Peyer's patch (tissue), 4 donors: Measurements from ENCODE around the gene BPIFA1. TPM values are rescaled to one million over a fixed set of nuclear protein-coding genes. Genes with fewer than 3 reads are reported as not detected.
A peak's percentile ranks its signal among the peaks of the same experiment; 100 is the strongest.

Source experiments
- DNase-seq, 3 donors: peaks; one replicate each; pipeline ENCODE4 v3.0.0-alpha.2; 2017 to 2019
- H3K27ac ChIP-seq, 4 donors: fragments of 200-600 bp; sonication (generic); one replicate each; pipeline ENCODE4 v1.5.1; 2016 to 2019
- H3K27me3 ChIP-seq, 2 donors: fragments of 200-600 bp; sonication (generic); one replicate each; pipeline ENCODE4 v1.5.1; 2019
- H3K36me3 ChIP-seq, 3 donors: fragments of 200-600 bp; sonication (generic); one replicate each; pipeline ENCODE4 v1.5.1; 2016 to 2019
- H3K4me1 ChIP-seq, 4 donors: fragments of 200-600 bp; sonication (generic); one replicate each; pipeline ENCODE4 v1.5.1; 2016 to 2019
- H3K4me3 ChIP-seq, 4 donors: fragments of 200-600 bp; sonication (generic); 1 replicate in 3 of 4; 2 replicates in 1 of 4; pipeline ENCODE4 v1.5.1; 2016 to 2019; ENCODE audit warnings: mild to moderate bottlenecking in 1 of 4
- H3K9me3 ChIP-seq, 4 donors: fragments of 200-600 bp; sonication (generic); one replicate each; pipeline ENCODE4 v1.5.1; 2016 to 2019; ENCODE audit warnings: mild to moderate bottlenecking in 1 of 4
- POLR2A ChIP-seq, 2 donors: fragments of 450-650 bp; IDR thresholded peaks; one replicate each; pipeline ENCODE4 v1.5.1; 2017; ENCODE audit warnings: antibody characterized with exemption in 2 of 2, mild to moderate bottlenecking in 2 of 2, moderate library complexity in 2 of 2
- total RNA-seq, 4 donors: library from RNA; depleted of rRNA; stranded (reverse); fragments of >200 nt; gene quantifications; one replicate each; pipeline ENCODE4 v1.1.0, GENCODE V29; 2016
- TF ChIP-seq, protein P1 (sequence below), 6 experiments: fragments of 450-650 bp in 4 of 6; fragments of 200-600 bp in 2 of 6; sonication (generic) in 1 of 6; IDR thresholded peaks; one replicate each; pipeline ENCODE4 v1.5.1; 2017 to 2019; ENCODE audit warnings: antibody characterized with exemption in 6 of 6, mild to moderate bottlenecking in 3 of 6, moderate library complexity in 1 of 6

Gene BPIFA1
- total RNA-seq, 4 donors from 2014 or later = not detected

DNA sequence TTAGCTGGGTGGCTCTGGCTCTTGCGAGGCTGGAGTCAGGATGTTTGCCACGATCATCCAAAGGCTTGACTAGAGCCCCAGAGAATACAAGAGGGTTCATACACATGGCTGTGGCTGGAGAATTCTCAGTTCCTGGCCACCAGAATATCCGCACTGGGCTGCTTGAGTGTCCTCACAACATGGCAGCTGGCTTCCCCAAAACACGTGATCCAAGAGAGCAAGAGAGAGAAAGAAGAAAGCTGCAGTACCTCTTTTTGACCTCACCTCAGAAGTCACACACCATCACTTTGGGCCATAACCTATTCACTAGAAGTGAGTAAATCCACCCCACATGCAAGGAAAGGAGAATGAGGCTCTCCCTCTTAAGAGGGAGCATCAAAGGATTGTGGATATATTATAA is 25.7 kb downstream of the BPIFA1 start:
- DNase-seq = no peak
- no peaks in the 10 kb centered on the region for H3K4me1 ChIP-seq
- no peaks in the 10 kb centered on the region for H3K36me3 ChIP-seq
- H3K27me3 ChIP-seq = no peaks in the 10 kb centered on the region
- H3K27ac ChIP-seq = no peak overlapping the region
- no peaks in the 10 kb centered on the region for H3K9me3 ChIP-seq
- TF ChIP-seq, protein P1, sequence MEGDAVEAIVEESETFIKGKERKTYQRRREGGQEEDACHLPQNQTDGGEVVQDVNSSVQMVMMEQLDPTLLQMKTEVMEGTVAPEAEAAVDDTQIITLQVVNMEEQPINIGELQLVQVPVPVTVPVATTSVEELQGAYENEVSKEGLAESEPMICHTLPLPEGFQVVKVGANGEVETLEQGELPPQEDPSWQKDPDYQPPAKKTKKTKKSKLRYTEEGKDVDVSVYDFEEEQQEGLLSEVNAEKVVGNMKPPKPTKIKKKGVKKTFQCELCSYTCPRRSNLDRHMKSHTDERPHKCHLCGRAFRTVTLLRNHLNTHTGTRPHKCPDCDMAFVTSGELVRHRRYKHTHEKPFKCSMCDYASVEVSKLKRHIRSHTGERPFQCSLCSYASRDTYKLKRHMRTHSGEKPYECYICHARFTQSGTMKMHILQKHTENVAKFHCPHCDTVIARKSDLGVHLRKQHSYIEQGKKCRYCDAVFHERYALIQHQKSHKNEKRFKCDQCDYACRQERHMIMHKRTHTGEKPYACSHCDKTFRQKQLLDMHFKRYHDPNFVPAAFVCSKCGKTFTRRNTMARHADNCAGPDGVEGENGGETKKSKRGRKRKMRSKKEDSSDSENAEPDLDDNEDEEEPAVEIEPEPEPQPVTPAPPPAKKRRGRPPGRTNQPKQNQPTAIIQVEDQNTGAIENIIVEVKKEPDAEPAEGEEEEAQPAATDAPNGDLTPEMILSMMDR (IDR thresholded peaks at IDR 0.05) = no peak
- TF ChIP-seq POLR2A (IDR thresholded peaks at IDR 0.05) = no peak
- H3K4me3 ChIP-seq = no peak overlapping the region

GRCh38 chr20:33262658-33263065 is 26.9 kb downstream of the BPIFA1 start:
- TF ChIP-seq, protein P1 (IDR thresholded peaks at IDR 0.05) = peak in 2 of 6 experiments; percentile 14 to 30
- no peak for TF ChIP-seq POLR2A (IDR thresholded peaks at IDR 0.05)
- H3K9me3 ChIP-seq = no peaks in the 10 kb centered on the region
- DNase-seq = no peak
- no peak overlapping the region for H3K27ac ChIP-seq
- no peaks in the 10 kb centered on the region for H3K4me1 ChIP-seq
- no peaks in the 10 kb centered on the region for H3K36me3 ChIP-seq
- no peaks in the 10 kb centered on the region for H3K27me3 ChIP-seq
- H3K4me3 ChIP-seq = no peak overlapping the region

DNA sequence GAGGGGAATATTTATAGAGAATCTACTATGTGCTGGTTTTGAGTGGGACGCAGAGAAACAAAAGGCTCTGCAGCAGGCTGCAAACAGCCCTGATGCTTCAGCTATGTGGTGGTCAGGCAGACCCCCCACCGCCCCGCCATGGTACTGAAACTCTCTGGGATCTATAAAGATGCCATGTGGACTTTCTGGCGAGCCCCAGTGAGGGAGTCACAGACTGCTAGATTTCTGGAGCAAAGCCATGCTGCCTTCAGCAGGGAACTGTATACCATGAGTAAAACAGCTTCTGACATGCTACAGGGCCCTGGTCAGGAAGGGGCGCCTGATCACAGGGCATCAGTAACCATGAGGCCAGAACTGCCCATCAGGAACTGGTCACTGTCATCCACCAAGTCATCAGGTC is 28.0 kb downstream of the BPIFA1 start:
- Histone ChIP-seq H3K27me3 (no peaks in the 10 kb centered on the region), H3K36me3 (no peaks in the 10 kb centered on the region), H3K9me3 (no peaks in the 10 kb centered on the region), H3K4me1 (no peaks in the 10 kb centered on the region), H3K4me3 (no peak overlapping the region), H3K27ac (no peak overlapping the region)
- TF ChIP-seq POLR2A (IDR thresholded peaks at IDR 0.05) = no peak
- TF ChIP-seq, protein P1 (IDR thresholded peaks at IDR 0.05) = no peak
- no peak for DNase-seq

- no peak overlapping the region for H3K27ac ChIP-seq
- no peaks in the 10 kb centered on the region for H3K36me3 ChIP-seq
- no peak for TF ChIP-seq POLR2A (IDR thresholded peaks at IDR 0.05)
- TF ChIP-seq, protein P1 (IDR thresholded peaks at IDR 0.05) = no peak
- no peaks in the 10 kb centered on the region for H3K9me3 ChIP-seq
- no peak overlapping the region for H3K4me3 ChIP-seq
- no peaks in the 10 kb centered on the region for H3K4me1 ChIP-seq
- DNase-seq = no peak
- H3K27me3 ChIP-seq = no peaks in the 10 kb centered on the region
Observed at GRCh38 chr20:33267701-33268100, 31.9 kb downstream of the BPIFA1 start.

GRCh38 chr20:33272155-33272873 is 36.5 kb downstream of the BPIFA1 start:
- Histone ChIP-seq H3K27ac (no peak overlapping the region), H3K4me1 (no peaks in the 10 kb centered on the region), H3K27me3 (no peaks in the 10 kb centered on the region), H3K4me3 (no peak overlapping the region), H3K9me3 (no peaks in the 10 kb centered on the region), H3K36me3 (no peaks in the 10 kb centered on the region)
- no peak for DNase-seq
- no peak for TF ChIP-seq POLR2A (IDR thresholded peaks at IDR 0.05)

DNA sequence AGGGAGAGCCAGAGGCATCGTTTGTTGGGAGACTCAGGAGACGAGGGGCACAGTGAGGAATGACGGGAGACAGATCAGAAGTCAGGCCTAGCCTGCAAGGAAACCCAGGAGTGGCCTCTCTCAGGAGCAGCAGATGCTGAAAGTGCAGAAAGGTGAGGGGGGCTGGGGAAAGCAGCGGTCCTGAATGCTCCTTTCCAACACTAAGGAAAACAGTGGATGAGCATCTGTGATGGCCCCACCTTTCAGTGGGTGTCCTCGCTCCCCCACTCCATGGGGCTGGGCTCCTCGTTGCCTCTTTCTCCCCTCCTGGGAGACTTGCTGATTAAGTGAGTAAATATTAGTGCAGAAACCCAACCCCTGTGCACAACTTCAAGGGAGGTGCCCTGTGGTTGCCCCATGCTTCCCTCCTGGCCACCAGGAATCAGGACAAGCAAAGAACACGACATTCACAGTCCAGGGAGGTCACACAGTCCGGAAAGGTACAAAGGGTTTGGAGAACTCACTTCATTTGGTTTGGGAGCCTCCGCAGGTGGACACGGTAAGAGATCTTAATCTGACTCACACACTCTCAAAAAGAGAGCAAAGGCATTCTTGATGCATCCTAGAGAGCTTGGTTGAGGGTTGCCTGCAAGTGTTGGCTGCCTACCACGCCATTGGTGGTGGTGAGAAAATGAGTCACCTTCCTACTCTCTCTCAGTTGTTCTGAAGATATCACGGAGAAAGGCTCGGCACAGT is 37.5 kb downstream of the BPIFA1 start:
- Histone ChIP-seq H3K4me1 (no peaks in the 10 kb centered on the region), H3K27ac (no peak overlapping the region), H3K4me3 (no peak overlapping the region), H3K27me3 (no peaks in the 10 kb centered on the region), H3K36me3 (no peaks in the 10 kb centered on the region), H3K9me3 (no peaks in the 10 kb centered on the region)
- TF ChIP-seq, protein P1 (IDR thresholded peaks at IDR 0.05) = no peak
- DNase-seq = no peak
